ENCODE data around the gene ZGPAT. TPM values are rescaled to one million over a fixed set of nuclear protein-coding genes. Genes with fewer than 3 reads are reported as not detected.

Gene ZGPAT
- total and polyA plus RNA-seq, 10 of the 15 experiments (the other 5 are each of a cell fraction or from before 2014, with no cell fraction given) = 0.58 to 52.9 (median 18.0) TPM

- in situ Hi-C loops (cut with MboI) = no loop called here
- H2AFZ ChIP-seq (ENCODE audit: control insufficient read depth, low read depth, low read length) = no peak overlapping the region
- WGBS (ENCODE audit: insufficient coverage, insufficient replicate concordance, low lambda C conversion rate, missing lambda C conversion rate) = 83% methylated on average over 67 of the region's 67 CpGs
- no peaks in the 10 kb centered on the region for H3K79me2 ChIP-seq (ENCODE audit: control insufficient read depth, insufficient read depth, low read length)
- no peaks in the 10 kb centered on the region for H4K20me1 ChIP-seq (ENCODE audit: control insufficient read depth, insufficient read depth)
- H3K9me3 ChIP-seq (replicated peaks; ENCODE audit: control insufficient read depth, insufficient read depth, low read length) = peaks cover 7% of the 10 kb centered on the region; the same call in 1 of the 3 replicates
- no peak for DNase-seq (ENCODE audit: low read depth, low spot score)
- SMC1A ChIA-PET (ENCODE audit: uncharacterized antibody, unreplicated experiment) = no interaction called here
- POLR2A ChIA-PET = no interaction called here
- no peak for ATAC-seq
- CTCF ChIA-PET = interaction anchor here (1.0 kb wide), 1 partner anchor 90 kb away, joined by 3 read pairs; the partner anchor contains the start of gene TPD52L2
- H3K4me1 ChIP-seq (ENCODE audit: control insufficient read depth, insufficient read depth, low read length) = no peaks in the 10 kb centered on the region
- H3K9ac ChIP-seq (ENCODE audit: control insufficient read depth, insufficient read depth, low read length) = no peak overlapping the region
- H3K27me3 ChIP-seq (replicated peaks in 1 of 2; ENCODE audit: control insufficient read depth in 2 of 2, insufficient read depth in 2 of 2, low read length in 1 of 2) = no peaks in the 10 kb centered on the region
- H3K27ac ChIP-seq (ENCODE audit: control insufficient read depth, insufficient read depth) = no peak overlapping the region
- no peak overlapping the region for H3K4me3 ChIP-seq
- no peak for TF ChIP-seq YY1 (IDR thresholded peaks at IDR 0.05; ENCODE audit: low read depth, low read length)
- no peak for TF ChIP-seq JUNB (IDR thresholded peaks at IDR 0.05)
- TF ChIP-seq BCLAF1 (IDR thresholded peaks at IDR 0.05) = no peak
- TF ChIP-seq CTCF (IDR thresholded peaks at IDR 0.05 in 2 of 3, conservative IDR thresholded peaks at IDR 0.05 in 1 of 3; ENCODE audit: control insufficient read depth in 2 of 3, extremely low read depth in 1 of 3, insufficient read depth in 1 of 3, low read depth in 3 of 3, low read length in 3 of 3) = 0 out of 6 replicates have a peak, but pooled peaks of 2 of the 3 experiments have one; percentile 4 to 22
- no peak for TF ChIP-seq IRF3 (IDR thresholded peaks at IDR 0.05)
- TF ChIP-seq TAF1 (IDR thresholded peaks at IDR 0.05; ENCODE audit: borderline replicate concordance, low read depth, low read length) = no peak
- TF ChIP-seq RAD21 (IDR thresholded peaks at IDR 0.05; ENCODE audit: insufficient read depth, low read depth, low read length) = 0 out of 2 replicates have a peak, but pooled peaks have one; percentile 17
- TF ChIP-seq ZBTB33 (IDR thresholded peaks at IDR 0.05) = 0 out of 2 replicates have a peak, but pooled peaks have one; percentile 34
- no TSS peak for BruUV-seq (replicated peaks)
- RAD21 ChIA-PET (ENCODE audit: unreplicated experiment) = no interaction called here
- H3K36me3 ChIP-seq (ENCODE audit: control insufficient read depth in 2 of 2, insufficient read depth in 2 of 2, low read length in 1 of 2) = no peaks in the 10 kb centered on the region
- no peak overlapping the region for H3K4me2 ChIP-seq (ENCODE audit: control insufficient read depth, insufficient read depth)
- intact Hi-C loops (cut with micrococcal nuclease; ENCODE audit: unreplicated experiment) = no loop called here
- no peak for FAIRE-seq
Measured at GRCh38 chr20:63775096-63775978, 67.5 kb downstream of the ZGPAT start.

Data from GM12878 (cell line).